ENCODE data around the gene FERMT3.

- TF ChIP-seq POLR2AphosphoS5 (IDR thresholded peaks at IDR 0.05) (no peak), CTCF (IDR thresholded peaks at IDR 0.05) (no peak)
Observed at GRCh38 chr11:64231546-64231945, 25.0 kb downstream of the FERMT3 start.
